SK-N-SH (cell line): ENCODE data around the gene GPN2. TPM values are rescaled to one million over a fixed set of nuclear protein-coding genes. Genes with fewer than 3 reads are reported as not detected.

Experiments
- CTCF ChIA-PET: fragments of 300-600, 350-600 bp; formaldehyde crosslinking; extraction: SDS; loops from one replicate; lab custom pipeline; 2021; lab: Yijun Ruan, JAX
- POLR2A ChIA-PET: fragments of 350-600 bp; sonication (Branson Sonifier 250); formaldehyde crosslinking; extraction: SDS; loops from one replicate; lab custom pipeline; 2020; ENCODE audit warnings: antibody characterized with exemption, inconsistent platforms; lab: Yijun Ruan, JAX
- DNase-seq: peaks from one replicate; pipeline ENCODE4 v3.0.0; 2012
- H2AFZ ChIP-seq: fragments of 200-600 bp; sonication (generic); 2 replicates; pipeline ENCODE4 v1.8.1; 2016; ENCODE audit warnings: antibody characterized with exemption, mild to moderate bottlenecking, low read depth
- H3F3A ChIP-seq: fragments of 200-600 bp; sonication (generic); replicated peaks from 2 replicates; pipeline ENCODE3; 2016; ENCODE audit warnings: antibody characterized with exemption, mild to moderate bottlenecking; ENCODE audit not compliant: insufficient read depth
- H3K27ac ChIP-seq, 2 experiments: fragments of 200-500 bp in 1 of 2; fragments of 200-600 bp in 1 of 2; sonication (Bioruptor generic) in 1 of 2; sonication (generic), shearing (Covaris generic) in 1 of 2; 2 replicates each; pipeline versions ENCODE4 v1.5.1 to v1.6.1; 2014 to 2016; ENCODE audit warnings: low read depth in 2 of 2, inconsistent platforms in 1 of 2, low read length in 1 of 2, mild to moderate bottlenecking in 1 of 2, mixed read lengths in 1 of 2
- H3K27me3 ChIP-seq: fragments of 200-600 bp; sonication (generic), shearing (Covaris generic); 2 replicates; pipeline ENCODE4 v1.6.1; 2016; ENCODE audit warnings: mixed run types; ENCODE audit not compliant: insufficient read depth
- H3K36me3 ChIP-seq, 2 experiments: fragments of 200-500 bp in 1 of 2; fragments of 200-600 bp in 1 of 2; sonication (Bioruptor generic) in 1 of 2; sonication (generic) in 1 of 2; replicated peaks in 1 of 2; 2 replicates each; pipeline versions ENCODE3 to v1.5.1; 2014 to 2016; ENCODE audit warnings: low read length in 1 of 2, mild to moderate bottlenecking in 1 of 2; ENCODE audit not compliant: insufficient read depth in 2 of 2, control insufficient read depth in 1 of 2
- H3K4me1 ChIP-seq, 2 experiments: fragments of 200-500 bp in 1 of 2; fragments of 200-600 bp in 1 of 2; sonication (Bioruptor generic) in 1 of 2; sonication (generic), shearing (Covaris generic) in 1 of 2; 2 replicates each; pipeline versions ENCODE4 v1.5.1 to v1.6.1; 2014 to 2016; ENCODE audit warnings: low read depth in 1 of 2, low read length in 1 of 2, mixed run types in 1 of 2; ENCODE audit not compliant: insufficient read depth in 2 of 2, control insufficient read depth in 1 of 2
- H3K4me2 ChIP-seq: fragments of 200-600 bp; sonication (generic), shearing (Covaris generic); 2 replicates; pipeline ENCODE4 v1.6.1; 2017; ENCODE audit warnings: mixed run types
- H3K4me3 ChIP-seq, 2 experiments: fragments of 200-500 bp in 1 of 2; fragments of 200-600 bp in 1 of 2; sonication (Bioruptor generic) in 1 of 2; sonication (generic), shearing (Covaris generic) in 1 of 2; 2 replicates each; pipeline versions ENCODE4 v1.5.1 to v1.8.1; 2014 to 2016; ENCODE audit warnings: low read depth in 2 of 2, inconsistent platforms in 1 of 2, low read length in 1 of 2, mild to moderate bottlenecking in 1 of 2, mixed read lengths in 1 of 2, moderate library complexity in 1 of 2
- H3K79me2 ChIP-seq: fragments of 200-600 bp; sonication (generic); 2 replicates; pipeline ENCODE4 v1.8.1; 2017; ENCODE audit warnings: mild to moderate bottlenecking; ENCODE audit not compliant: insufficient read depth
- H3K9ac ChIP-seq: fragments of 200-600 bp; sonication (generic); 2 replicates; pipeline ENCODE4 v1.6.1; 2017; ENCODE audit warnings: mixed run types
- H3K9me2 ChIP-seq: fragments of 200-600 bp; sonication (generic); 2 replicates; pipeline ENCODE4 v1.6.1; 2017; ENCODE audit warnings: mixed run types
- H3K9me3 ChIP-seq: fragments of 200-600 bp; sonication (generic); 2 replicates; pipeline ENCODE4 v1.6.1; 2017; ENCODE audit warnings: mixed run types, mild to moderate bottlenecking, moderate library complexity
- H4K20me1 ChIP-seq: fragments of 200-600 bp; sonication (generic); 2 replicates; pipeline ENCODE4 v1.6.1; 2017; ENCODE audit warnings: mild to moderate bottlenecking, mixed run types; ENCODE audit not compliant: insufficient read depth
- CHD2 ChIP-seq: fragments of 150-350 bp; IDR thresholded peaks from 2 replicates; pipeline ENCODE4 v1.6.1; 2018; ENCODE audit warnings: low read length; ENCODE audit not compliant: partially characterized antibody
- ELF1 ChIP-seq: IDR thresholded peaks from 2 replicates; pipeline ENCODE4 v1.4.0; 2012
- GABPA ChIP-seq: IDR thresholded peaks from 2 replicates; pipeline ENCODE4 v1.4.0; 2012; ENCODE audit warnings: low read depth, mild to moderate bottlenecking
- JUND ChIP-seq: IDR thresholded peaks from 2 replicates; pipeline ENCODE4 v1.4.0; 2012
- MXI1 ChIP-seq: IDR thresholded peaks from 2 replicates; pipeline ENCODE4 v1.6.1; 2012; ENCODE audit warnings: mild to moderate bottlenecking, low read depth, low read length, improper control_type of control experiment
- NFIC ChIP-seq: IDR thresholded peaks from 2 replicates; pipeline ENCODE4 v1.4.0; 2012; ENCODE audit warnings: borderline replicate concordance
- RAD21 ChIP-seq: IDR thresholded peaks from 2 replicates; pipeline ENCODE4 v1.6.1; 2012; ENCODE audit warnings: mild to moderate bottlenecking, low read length
- SMC3 ChIP-seq: IDR thresholded peaks from 2 replicates; pipeline ENCODE4 v1.6.1; 2012; ENCODE audit warnings: low read depth, low read length, improper control_type of control experiment
- TEAD4 ChIP-seq: IDR thresholded peaks from 2 replicates; pipeline ENCODE4 v1.4.0; 2012; ENCODE audit warnings: mild to moderate bottlenecking, borderline replicate concordance; ENCODE audit not compliant: insufficient read depth
- YY1 ChIP-seq: IDR thresholded peaks from 2 replicates; pipeline ENCODE4 v1.4.0; 2012; ENCODE audit warnings: low read depth, mild to moderate bottlenecking
- WGBS: methylation state at CpG from one replicate; pipeline ENCODE4 v1.1.6; 2017; ENCODE audit warnings: low lambda C conversion rate; 5-methylcytosine and 5-hydroxymethylcytosine counted together
- polyA plus RNA-seq, 3 experiments: library from polyadenylated mRNA; depleted of rRNA; stranded (reverse); fragments of >200 nt; gene quantifications; 2 replicates each; pipeline ENCODE4 v1.2.3, GENCODE V29; 2012
- TF ChIP-seq, protein P1 (sequence below): IDR thresholded peaks from 2 replicates; pipeline ENCODE4 v1.4.0; 2012; ENCODE audit warnings: low read depth
- TF ChIP-seq, protein P2 (sequence below): fragments of 150-350 bp; IDR thresholded peaks from 2 replicates; pipeline ENCODE4 v1.6.1; 2017; ENCODE audit warnings: antibody characterized with exemption, low read length, low read depth, borderline replicate concordance
- TF ChIP-seq, protein P3 (sequence below): IDR thresholded peaks from 2 replicates; pipeline ENCODE4 v1.6.1; 2012; ENCODE audit warnings: mild to moderate bottlenecking, low read depth, low read length, moderate library complexity
- TF ChIP-seq, protein P4 (sequence below): fragments of 200-600 bp; sonication (generic); IDR thresholded peaks from 2 replicates; pipeline ENCODE4 v1.6.1; 2017; ENCODE audit warnings: antibody characterized with exemption, mild to moderate bottlenecking, moderate library complexity

GPN2 gene
- polyA plus RNA-seq, 1 of the 3 experiments (the other 2 are of a cell fraction) = 24.0 TPM

DNA sequence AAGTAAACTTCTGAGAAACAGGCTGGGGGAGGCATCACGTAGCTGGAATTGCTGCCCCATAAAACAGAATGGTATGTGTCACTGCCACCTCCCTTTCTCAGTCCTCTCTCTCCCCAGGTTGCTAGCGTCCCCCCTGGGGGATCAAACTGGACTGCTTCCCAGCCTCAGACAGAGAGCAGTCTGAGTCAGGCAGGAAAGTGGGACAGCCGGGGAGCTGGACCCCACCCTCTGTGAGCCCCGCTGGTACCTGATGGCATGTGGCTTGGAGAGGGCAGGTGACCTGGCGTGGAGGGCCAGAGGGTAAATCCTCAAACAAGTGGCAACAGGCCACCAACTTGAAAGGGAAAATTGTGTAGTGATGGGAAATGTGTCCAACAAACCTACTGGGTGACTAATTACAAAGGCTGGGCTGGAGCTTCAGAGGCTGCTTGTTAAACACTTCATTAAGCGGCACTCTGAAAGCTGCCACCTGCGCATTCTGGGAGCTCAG is 28.1 kb downstream of the GPN2 start:
- H3F3A ChIP-seq = peaks cover 13% of the 10 kb centered on the region
- H3K36me3 ChIP-seq = no peaks in the 10 kb centered on the region
- H3K4me2 ChIP-seq = no peak overlapping the region
- DNase-seq = no peak
- H3K9ac ChIP-seq = no peak overlapping the region
- H3K4me3 ChIP-seq = no peak overlapping the region
- ChIA-PET CTCF (interaction anchor here (1.0 to 1.5 kb wide), 2 partner anchors 9 to 16 kb away, joined by 3 to 5 read pairs; no protein-coding TSS in a partner anchor), POLR2A (no interaction called here)
- H2AFZ ChIP-seq = no peak overlapping the region
- H3K27ac ChIP-seq = no peak overlapping the region
- H3K79me2 ChIP-seq = no peaks in the 10 kb centered on the region
- H3K9me3 ChIP-seq = no peaks in the 10 kb centered on the region
- H3K4me1 ChIP-seq = peaks cover 6 to 7% of the 10 kb centered on the region in 2 experiments; a peak in 2 of 4 replicates
- no peaks in the 10 kb centered on the region for H4K20me1 ChIP-seq
- WGBS = 80% methylated on average over 7 of the region's 7 CpGs
- H3K9me2 ChIP-seq = no peaks in the 10 kb centered on the region
- TF ChIP-seq RAD21 (no peak), YY1 (no peak), MXI1 (no peak), NFIC (no peak), CHD2 (no peak), TEAD4 (no peak), SMC3 (no peak), ELF1 (no peak), JUND (no peak)
- TF ChIP-seq, protein P1, sequence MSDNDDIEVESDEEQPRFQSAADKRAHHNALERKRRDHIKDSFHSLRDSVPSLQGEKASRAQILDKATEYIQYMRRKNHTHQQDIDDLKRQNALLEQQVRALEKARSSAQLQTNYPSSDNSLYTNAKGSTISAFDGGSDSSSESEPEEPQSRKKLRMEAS = no peak
- TF ChIP-seq, protein P2, sequence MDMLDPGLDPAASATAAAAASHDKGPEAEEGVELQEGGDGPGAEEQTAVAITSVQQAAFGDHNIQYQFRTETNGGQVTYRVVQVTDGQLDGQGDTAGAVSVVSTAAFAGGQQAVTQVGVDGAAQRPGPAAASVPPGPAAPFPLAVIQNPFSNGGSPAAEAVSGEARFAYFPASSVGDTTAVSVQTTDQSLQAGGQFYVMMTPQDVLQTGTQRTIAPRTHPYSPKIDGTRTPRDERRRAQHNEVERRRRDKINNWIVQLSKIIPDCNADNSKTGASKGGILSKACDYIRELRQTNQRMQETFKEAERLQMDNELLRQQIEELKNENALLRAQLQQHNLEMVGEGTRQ = no peak
- TF ChIP-seq, protein P3, sequence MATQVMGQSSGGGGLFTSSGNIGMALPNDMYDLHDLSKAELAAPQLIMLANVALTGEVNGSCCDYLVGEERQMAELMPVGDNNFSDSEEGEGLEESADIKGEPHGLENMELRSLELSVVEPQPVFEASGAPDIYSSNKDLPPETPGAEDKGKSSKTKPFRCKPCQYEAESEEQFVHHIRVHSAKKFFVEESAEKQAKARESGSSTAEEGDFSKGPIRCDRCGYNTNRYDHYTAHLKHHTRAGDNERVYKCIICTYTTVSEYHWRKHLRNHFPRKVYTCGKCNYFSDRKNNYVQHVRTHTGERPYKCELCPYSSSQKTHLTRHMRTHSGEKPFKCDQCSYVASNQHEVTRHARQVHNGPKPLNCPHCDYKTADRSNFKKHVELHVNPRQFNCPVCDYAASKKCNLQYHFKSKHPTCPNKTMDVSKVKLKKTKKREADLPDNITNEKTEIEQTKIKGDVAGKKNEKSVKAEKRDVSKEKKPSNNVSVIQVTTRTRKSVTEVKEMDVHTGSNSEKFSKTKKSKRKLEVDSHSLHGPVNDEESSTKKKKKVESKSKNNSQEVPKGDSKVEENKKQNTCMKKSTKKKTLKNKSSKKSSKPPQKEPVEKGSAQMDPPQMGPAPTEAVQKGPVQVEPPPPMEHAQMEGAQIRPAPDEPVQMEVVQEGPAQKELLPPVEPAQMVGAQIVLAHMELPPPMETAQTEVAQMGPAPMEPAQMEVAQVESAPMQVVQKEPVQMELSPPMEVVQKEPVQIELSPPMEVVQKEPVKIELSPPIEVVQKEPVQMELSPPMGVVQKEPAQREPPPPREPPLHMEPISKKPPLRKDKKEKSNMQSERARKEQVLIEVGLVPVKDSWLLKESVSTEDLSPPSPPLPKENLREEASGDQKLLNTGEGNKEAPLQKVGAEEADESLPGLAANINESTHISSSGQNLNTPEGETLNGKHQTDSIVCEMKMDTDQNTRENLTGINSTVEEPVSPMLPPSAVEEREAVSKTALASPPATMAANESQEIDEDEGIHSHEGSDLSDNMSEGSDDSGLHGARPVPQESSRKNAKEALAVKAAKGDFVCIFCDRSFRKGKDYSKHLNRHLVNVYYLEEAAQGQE = no peak
- no peaks in the 10 kb centered on the region for H3K27me3 ChIP-seq

DNA sequence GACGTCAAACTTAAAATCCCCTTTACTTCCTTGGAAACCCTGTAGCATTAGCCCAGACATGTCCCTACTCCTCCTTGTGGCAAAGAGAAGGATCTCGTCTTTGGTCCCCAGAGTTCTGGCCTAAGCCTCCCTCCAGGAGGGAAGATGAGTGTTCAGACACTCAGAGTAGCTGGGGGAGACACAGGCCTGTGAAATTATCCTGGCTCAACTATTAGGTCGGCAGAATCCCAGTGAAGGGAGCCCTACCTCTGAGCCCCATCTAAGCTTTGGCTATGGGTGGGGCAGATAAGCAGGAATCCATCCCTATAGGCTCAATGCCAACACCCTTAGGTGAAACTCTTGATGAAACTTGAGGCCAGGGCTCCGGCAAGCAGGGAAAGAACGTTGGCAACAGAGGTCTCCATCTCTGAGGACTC is 28.8 kb downstream of the GPN2 start:
- DNase-seq = no peak
- POLR2A ChIA-PET = no interaction called here
- TF ChIP-seq ELF1 (no peak), SMC3 (no peak), JUND (no peak), GABPA (no peak)
- TF ChIP-seq, protein P4, sequence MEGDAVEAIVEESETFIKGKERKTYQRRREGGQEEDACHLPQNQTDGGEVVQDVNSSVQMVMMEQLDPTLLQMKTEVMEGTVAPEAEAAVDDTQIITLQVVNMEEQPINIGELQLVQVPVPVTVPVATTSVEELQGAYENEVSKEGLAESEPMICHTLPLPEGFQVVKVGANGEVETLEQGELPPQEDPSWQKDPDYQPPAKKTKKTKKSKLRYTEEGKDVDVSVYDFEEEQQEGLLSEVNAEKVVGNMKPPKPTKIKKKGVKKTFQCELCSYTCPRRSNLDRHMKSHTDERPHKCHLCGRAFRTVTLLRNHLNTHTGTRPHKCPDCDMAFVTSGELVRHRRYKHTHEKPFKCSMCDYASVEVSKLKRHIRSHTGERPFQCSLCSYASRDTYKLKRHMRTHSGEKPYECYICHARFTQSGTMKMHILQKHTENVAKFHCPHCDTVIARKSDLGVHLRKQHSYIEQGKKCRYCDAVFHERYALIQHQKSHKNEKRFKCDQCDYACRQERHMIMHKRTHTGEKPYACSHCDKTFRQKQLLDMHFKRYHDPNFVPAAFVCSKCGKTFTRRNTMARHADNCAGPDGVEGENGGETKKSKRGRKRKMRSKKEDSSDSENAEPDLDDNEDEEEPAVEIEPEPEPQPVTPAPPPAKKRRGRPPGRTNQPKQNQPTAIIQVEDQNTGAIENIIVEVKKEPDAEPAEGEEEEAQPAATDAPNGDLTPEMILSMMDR = peak; percentile 44
- no peak overlapping the region for H2AFZ ChIP-seq
- H3K9me2 ChIP-seq = no peaks in the 10 kb centered on the region
- no peak overlapping the region for H3K27ac ChIP-seq
- peaks cover 0 to 2% of the 10 kb centered on the region in 2 experiments for H3K36me3 ChIP-seq
- H3K9me3 ChIP-seq = no peaks in the 10 kb centered on the region
- H3K4me2 ChIP-seq = no peak overlapping the region
- H4K20me1 ChIP-seq = no peaks in the 10 kb centered on the region
- H3K79me2 ChIP-seq = no peaks in the 10 kb centered on the region
- H3F3A ChIP-seq = peaks cover 13% of the 10 kb centered on the region
- no peaks in the 10 kb centered on the region for H3K27me3 ChIP-seq
- CTCF ChIA-PET = interaction anchor here (1.5 kb wide), 1 partner anchor 8 kb away, joined by 5 read pairs; no protein-coding TSS in a partner anchor
- H3K9ac ChIP-seq = no peak overlapping the region
- peaks cover 6 to 7% of the 10 kb centered on the region in 2 experiments; a peak in 2 of 4 replicates for H3K4me1 ChIP-seq
- WGBS = 70% methylated on average over 5 of the region's 5 CpGs
- H3K4me3 ChIP-seq = no peak overlapping the region
